HEK293T (cell line): ENCODE data around the gene EMB.
"Not testable (repeated sequence)": the region's sequence is repeated elsewhere in the genome, so short reads cannot be mapped to it uniquely, and the experiment has no call there.

Experiments used
- FOXM1 ChIP-seq: fragments of 450-650 bp; IDR thresholded peaks from 2 replicates; pipeline ENCODE4 v1.6.1; 2017; ENCODE audit warnings: mild to moderate bottlenecking, borderline replicate concordance
- HDGF ChIP-seq: fragments of 450-650 bp; IDR thresholded peaks from 2 replicates; pipeline ENCODE4 v1.6.1; 2017; ENCODE audit warnings: antibody characterized with exemption, borderline replicate concordance
- LEF1 ChIP-seq: fragments of 450-650 bp; IDR thresholded peaks from 2 replicates; pipeline ENCODE4 v1.6.1; 2017; ENCODE audit warnings: mild to moderate bottlenecking, borderline replicate concordance
- SUZ12 ChIP-seq: fragments of 450-650 bp; IDR thresholded peaks from 2 replicates; pipeline ENCODE4 v1.6.1; 2016; ENCODE audit warnings: mild to moderate bottlenecking
- ZNF384 ChIP-seq: fragments of 450-650 bp; IDR thresholded peaks from 2 replicates; pipeline ENCODE4 v1.6.1; 2016

- not testable (repeated sequence) for TF ChIP-seq FOXM1, SUZ12, ZNF384, LEF1, HDGF
Measured at GRCh38 chr5:50364535-50365309, 76.4 kb downstream of the EMB start.
